Fibroblast of mammary gland (primary cell): Measurements from ENCODE around the gene CLTCL1.
A peak's percentile ranks its signal among the peaks of the same experiment; 100 is the strongest.

Experiments used
- DNase-seq: peaks from one replicate; pipeline ENCODE4 v3.0.0-alpha.2; 2010; ENCODE audit warnings: low read depth
- H3K4me3 ChIP-seq: 2 replicates; pipeline ENCODE4 v1.5.1; 2011; ENCODE audit warnings: low read depth, mild to moderate bottlenecking, low read length, moderate library complexity; ENCODE audit not compliant: control insufficient read depth
- CTCF ChIP-seq: conservative IDR thresholded peaks from 2 replicates; pipeline ENCODE4 v1.5.1; 2011; ENCODE audit warnings: low read depth, low read length, inconsistent platforms; ENCODE audit not compliant: control insufficient read depth, insufficient read depth

Gene CLTCL1

DNA sequence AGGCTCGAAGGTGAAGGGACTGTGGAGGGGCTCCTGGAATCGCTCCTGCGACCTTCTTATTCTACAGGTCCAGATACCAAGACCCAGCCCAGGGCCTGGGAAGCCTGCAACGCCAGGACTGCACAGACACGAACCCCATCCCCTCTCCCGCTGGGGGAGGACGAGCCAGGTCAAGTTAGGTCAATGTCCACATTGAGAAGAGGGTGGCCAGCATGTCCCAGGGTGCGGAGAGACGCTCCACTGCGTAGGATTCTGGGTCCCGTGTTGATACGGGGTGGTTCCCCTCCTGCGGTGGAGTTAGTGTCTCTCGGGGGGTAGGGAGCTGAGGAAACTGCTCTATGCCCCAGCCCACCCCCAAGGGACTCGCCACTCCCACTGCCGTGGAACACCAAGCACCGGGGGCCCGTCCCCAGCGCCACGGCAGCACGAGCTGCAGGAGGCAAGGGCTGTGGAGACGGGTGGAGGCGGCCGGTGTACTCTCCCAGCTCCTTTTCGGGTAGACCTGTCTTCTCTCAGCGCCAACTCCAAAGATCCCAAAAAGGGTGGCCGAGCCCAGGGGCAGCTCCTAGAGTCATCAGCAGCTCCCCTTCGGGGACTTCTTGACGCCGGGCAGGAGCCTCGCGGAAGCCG is 143.0 kb downstream of the CLTCL1 start:
- no peak overlapping the region for H3K4me3 ChIP-seq
- no peak for DNase-seq
- no peak for TF ChIP-seq CTCF

DNA sequence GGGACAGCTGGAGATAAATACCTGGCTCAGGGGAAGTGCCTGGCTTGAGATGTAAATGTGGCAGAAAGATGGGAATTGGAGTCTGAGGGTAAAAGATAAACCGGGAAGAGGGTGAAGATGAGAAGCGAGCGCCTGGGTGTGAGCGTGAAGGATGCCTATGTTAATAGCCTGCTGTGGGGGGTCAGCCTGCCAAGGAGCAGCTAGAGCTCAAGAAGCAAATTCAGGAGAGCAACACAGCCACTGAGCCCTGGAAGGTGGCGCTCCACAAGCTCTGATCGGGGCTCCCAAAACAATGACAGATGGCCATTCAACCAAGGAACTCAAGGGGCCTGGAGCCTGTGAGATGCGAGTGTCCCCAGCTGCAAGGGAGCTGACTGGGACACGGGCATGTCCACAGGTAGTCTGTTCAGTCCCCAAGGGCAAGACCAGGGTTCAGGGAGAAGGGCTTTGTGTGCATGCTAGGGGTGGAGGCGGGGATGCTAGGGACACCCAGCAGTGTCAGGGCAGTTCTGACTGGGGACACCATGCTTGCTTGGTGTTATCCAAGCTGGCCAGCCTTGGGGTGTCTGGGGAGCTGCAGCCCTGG is 144.2 kb downstream of the CLTCL1 start:
- TF ChIP-seq CTCF, result no peak
- DNase-seq, result no peak
- H3K4me3 ChIP-seq, result no peak overlapping the region

DNA sequence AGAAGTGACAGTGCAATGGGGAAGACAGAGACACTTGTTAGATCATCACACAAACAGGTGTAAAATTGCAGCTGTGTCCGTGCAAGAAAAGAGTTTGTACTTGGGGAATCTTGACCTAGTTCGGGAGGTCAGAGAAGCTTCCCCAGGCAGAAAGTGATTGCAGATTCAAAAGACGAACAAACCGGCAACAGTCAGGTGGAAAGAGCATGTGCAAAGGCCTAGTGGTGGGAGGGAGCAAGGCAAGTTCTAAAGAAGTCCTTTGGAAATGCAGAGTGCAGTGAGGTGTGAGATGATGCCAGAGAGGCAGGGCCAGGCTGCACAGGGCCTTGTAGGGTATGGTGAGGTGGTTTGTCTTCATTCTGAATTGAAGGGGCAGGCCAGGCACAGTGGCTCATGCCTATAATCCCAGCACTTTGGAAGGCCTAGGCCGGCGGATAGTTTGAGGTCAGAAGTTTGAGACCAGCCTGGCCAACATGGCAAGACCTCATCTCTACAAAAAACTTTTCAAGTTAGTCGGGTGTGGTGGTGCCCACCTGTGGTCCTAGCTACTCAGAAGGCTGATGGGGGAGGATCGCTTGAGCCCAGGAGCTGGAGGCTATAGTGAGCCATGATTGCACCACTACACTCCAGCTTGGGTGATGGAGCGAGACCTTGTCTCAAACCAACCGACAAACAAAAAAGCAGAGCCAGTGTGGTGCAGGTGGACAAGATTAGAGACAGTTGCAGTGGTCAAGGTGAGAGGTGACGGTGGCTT is 145.1 kb downstream of the CLTCL1 start:
- H3K4me3 ChIP-seq, result no peak overlapping the region
- TF ChIP-seq CTCF, result no peak
- no peak for DNase-seq

DNA sequence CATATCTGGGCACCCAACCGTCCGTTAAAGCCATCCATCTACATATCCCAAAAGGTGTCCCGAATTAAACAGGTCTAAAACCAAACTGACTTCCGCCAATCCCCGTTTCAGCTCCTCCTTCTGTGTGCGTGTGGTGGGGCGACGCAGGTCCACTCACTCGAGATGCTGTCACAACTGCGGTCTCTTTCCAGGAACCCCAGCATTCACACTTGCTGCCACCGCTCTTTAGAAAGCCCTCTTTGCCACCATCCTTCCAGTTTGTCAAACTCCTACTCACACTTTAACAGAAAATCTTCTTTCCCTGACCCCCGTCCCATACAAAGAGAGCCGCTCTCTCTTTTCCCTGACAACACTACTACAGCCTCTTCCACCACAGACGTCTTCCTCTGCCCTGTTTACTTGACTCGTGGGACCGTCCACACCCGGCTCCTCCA is 147.5 kb downstream of the CLTCL1 start:
- DNase-seq, result no peak
- peak overlapping the region; percentile 97 for H3K4me3 ChIP-seq
- no peak for TF ChIP-seq CTCF

DNA sequence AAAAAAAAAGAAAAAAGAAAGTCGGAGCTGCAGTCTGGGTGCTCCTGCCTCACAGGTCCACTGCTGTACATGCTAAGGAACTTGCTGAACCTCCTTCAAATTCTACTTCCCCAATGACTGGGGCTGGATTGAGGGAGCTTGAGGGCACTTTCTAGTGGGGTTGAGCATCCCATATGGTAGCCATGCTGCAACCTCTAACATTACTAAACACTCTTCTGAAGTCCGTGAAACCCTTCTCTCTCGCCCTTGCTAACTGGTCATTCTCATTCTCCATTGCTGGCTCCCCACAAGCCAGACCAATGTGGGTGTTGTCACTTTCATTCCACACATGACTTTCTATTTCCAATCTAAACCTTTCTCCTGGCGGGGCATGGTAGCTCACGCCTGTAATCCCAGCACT is 148.3 kb downstream of the CLTCL1 start:
- no peak for DNase-seq
- no peak overlapping the region for H3K4me3 ChIP-seq
- no peak for TF ChIP-seq CTCF

DNA sequence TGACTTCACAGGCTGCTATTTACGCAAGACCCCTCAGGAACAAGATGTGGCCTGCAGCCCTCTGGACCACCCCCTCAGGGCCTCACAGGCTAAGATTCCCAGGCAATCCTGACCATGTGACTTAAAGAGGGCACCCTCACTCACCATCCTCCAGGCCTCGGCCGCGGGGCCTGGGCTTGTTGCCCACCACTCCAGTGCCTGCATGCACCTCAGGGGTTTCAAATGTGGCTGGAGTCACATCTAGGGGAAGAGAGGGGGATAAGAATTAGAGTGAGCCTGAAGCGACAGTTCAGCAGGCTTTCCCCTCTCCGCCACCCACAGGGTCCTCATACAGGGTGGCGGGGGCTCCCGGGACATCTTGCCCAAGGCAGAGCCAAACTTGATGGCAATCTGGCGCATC is 149.1 kb downstream of the CLTCL1 start:
- TF ChIP-seq CTCF, result no peak
- H3K4me3 ChIP-seq, result no peak overlapping the region
- DNase-seq, result no peak
